IMR-90 (cell line): ENCODE data around the gene SYNPR. TPM values are rescaled to one million over a fixed set of nuclear protein-coding genes. Genes with fewer than 3 reads are reported as not detected.

Experiments used
- ATAC-seq: fragments of 200-7000 bp; cut with Tn5 transposase; 2 replicates; pipeline ENCODE4 v1.9.1; 2020; ENCODE audit warnings: low read depth, mild to moderate bottlenecking, moderate library complexity
- BruUV-seq: library from RNA; stranded (reverse); fragments of 400-500 nt; replicated peaks from 2 replicates; lab custom pipeline; 2021; lab: Mats Ljungman, UMichigan
- CTCF ChIA-PET: fragments of 300-600 bp; formaldehyde crosslinking; extraction: SDS; loops from one replicate; lab custom pipeline; 2021; ENCODE audit warnings: antibody characterized with exemption; lab: Yijun Ruan, JAX
- POLR2A ChIA-PET: fragments of 300-600 bp; sonication (Branson Sonifier 250); formaldehyde crosslinking; loops from one replicate; lab custom pipeline; 2022; ENCODE audit warnings: antibody characterized with exemption; ENCODE audit not compliant: unreplicated experiment; lab: Charles Lee
- DNase-seq: peaks from one replicate; pipeline ENCODE4 v3.0.0; 2013
- H2AFZ ChIP-seq: replicated peaks from 2 replicates; pipeline ENCODE3; 2013; ENCODE audit warnings: low read length, mild to moderate bottlenecking; ENCODE audit not compliant: poor library complexity
- H2AK5ac ChIP-seq: 2 replicates; pipeline ENCODE4 v1.6.1; 2013; ENCODE audit warnings: low read depth, low read length, inconsistent platforms
- H2AK9ac ChIP-seq: replicated peaks from 2 replicates; pipeline ENCODE3; 2013; ENCODE audit warnings: mild to moderate bottlenecking, low read depth, low read length, moderate library complexity; ENCODE audit not compliant: poor library complexity
- H2BK120ac ChIP-seq: 2 replicates; pipeline ENCODE4 v1.6.1; 2013; ENCODE audit warnings: low read depth, low read length, inconsistent platforms
- H2BK15ac ChIP-seq: 3 replicates; pipeline ENCODE4 v1.6.1; 2013; ENCODE audit warnings: low read depth, low read length, inconsistent platforms
- H2BK20ac ChIP-seq: 2 replicates; pipeline ENCODE4 v1.6.1; 2013; ENCODE audit warnings: low read depth, mild to moderate bottlenecking, inconsistent platforms, low read length, moderate library complexity
- H2BK5ac ChIP-seq: 2 replicates; pipeline ENCODE4 v1.6.1; 2013; ENCODE audit warnings: mild to moderate bottlenecking, low read depth, low read length, inconsistent platforms; ENCODE audit not compliant: poor library complexity, severe bottlenecking
- H3K14ac ChIP-seq: replicated peaks from 2 replicates; pipeline ENCODE4 v1.6.1; 2013; ENCODE audit warnings: low read depth, low read length, inconsistent platforms
- H3K18ac ChIP-seq: 2 replicates; pipeline ENCODE4 v1.6.1; 2013; ENCODE audit warnings: low read depth, low read length, control low read depth
- H3K23ac ChIP-seq: 2 replicates; pipeline ENCODE4 v1.6.1; 2013; ENCODE audit warnings: low read depth, low read length, inconsistent platforms
- H3K27ac ChIP-seq: 2 replicates; pipeline ENCODE4 v1.5.1; 2013; ENCODE audit warnings: mild to moderate bottlenecking, control low read depth, low read length; ENCODE audit not compliant: insufficient read depth
- H3K27me3 ChIP-seq: 2 replicates; pipeline ENCODE4 v1.6.1; 2013; ENCODE audit warnings: low read length; ENCODE audit not compliant: control insufficient read depth, insufficient read depth
- H3K36me3 ChIP-seq: 2 replicates; pipeline ENCODE4 v1.6.1; 2013; ENCODE audit warnings: low read length, mixed read lengths; ENCODE audit not compliant: control insufficient read depth, insufficient read depth
- H3K4ac ChIP-seq: 2 replicates; pipeline ENCODE4 v1.6.1; 2013; ENCODE audit warnings: low read depth, low read length, inconsistent platforms
- H3K4me1 ChIP-seq: 2 replicates; pipeline ENCODE4 v1.6.1; 2013; ENCODE audit warnings: low read length, mixed read lengths; ENCODE audit not compliant: control insufficient read depth, insufficient read depth
- H3K4me2 ChIP-seq: 2 replicates; pipeline ENCODE4 v1.6.1; 2013; ENCODE audit warnings: low read depth, mild to moderate bottlenecking, control low read depth, low read length, moderate library complexity
- H3K4me3 ChIP-seq: 2 replicates; pipeline ENCODE4 v1.5.1; 2013; ENCODE audit warnings: low read depth, mild to moderate bottlenecking, control low read depth, low read length, moderate library complexity; ENCODE audit not compliant: insufficient read depth
- H3K56ac ChIP-seq: 2 replicates; pipeline ENCODE4 v1.6.1; 2013; ENCODE audit warnings: low read length, inconsistent platforms; ENCODE audit not compliant: insufficient read depth; ENCODE audit errors: extremely low read depth
- H3K79me1 ChIP-seq, 2 experiments: 2 replicates each; pipeline ENCODE4 v1.6.1; 2013; ENCODE audit warnings: low read length in 2 of 2, inconsistent platforms in 1 of 2, low read depth in 1 of 2
- H3K9ac ChIP-seq: 2 replicates; pipeline ENCODE4 v1.6.1; 2013; ENCODE audit warnings: low read depth, low read length, control low read depth
- H3K9me1 ChIP-seq: 2 replicates; pipeline ENCODE4 v1.6.1; 2013; ENCODE audit warnings: low read length, inconsistent platforms; ENCODE audit not compliant: insufficient read depth
- H3K9me3 ChIP-seq: 2 replicates; pipeline ENCODE4 v1.6.1; 2013; ENCODE audit warnings: low read length; ENCODE audit not compliant: control insufficient read depth, insufficient read depth
- H4K20me1 ChIP-seq: 2 replicates; pipeline ENCODE4 v1.6.1; 2013; ENCODE audit warnings: low read length, inconsistent platforms; ENCODE audit not compliant: insufficient read depth
- H4K5ac ChIP-seq: 2 replicates; pipeline ENCODE4 v1.6.1; 2013; ENCODE audit warnings: mild to moderate bottlenecking, low read depth, low read length, control low read depth
- H4K8ac ChIP-seq, 2 experiments: 2 replicates each; pipeline ENCODE4 v1.6.1; 2013; ENCODE audit warnings: low read depth in 2 of 2, low read length in 2 of 2, control low read depth in 1 of 2, inconsistent platforms in 1 of 2
- H4K91ac ChIP-seq: 2 replicates; pipeline ENCODE4 v1.6.1; 2013; ENCODE audit warnings: low read depth, low read length, inconsistent platforms; ENCODE audit not compliant: insufficient read depth
- BHLHE40 ChIP-seq: fragments of 150-350 bp; IDR thresholded peaks from 2 replicates; pipeline ENCODE4 v1.6.1; 2016; ENCODE audit warnings: mild to moderate bottlenecking, low read depth, low read length
- CTCF ChIP-seq: conservative IDR thresholded peaks from 2 replicates; pipeline ENCODE4 v1.5.1; 2012; ENCODE audit warnings: mild to moderate bottlenecking, low read depth, low read length, improper control_type of control experiment
- MAFK ChIP-seq: IDR thresholded peaks from 2 replicates; pipeline ENCODE4 v1.6.1; 2012; ENCODE audit warnings: low read depth, low read length, improper control_type of control experiment
- MAZ ChIP-seq: IDR thresholded peaks from 2 replicates; pipeline ENCODE4 v1.6.1; 2012; ENCODE audit warnings: low read depth, mild to moderate bottlenecking, low read length, improper control_type of control experiment, moderate library complexity, borderline replicate concordance
- WGBS, 2 experiments: methylation state at CpG; one replicate each; pipeline versions ENCODE4 v1.1.5 to v1.1.7; 2013; ENCODE audit warnings: missing lambda C conversion rate in 2 of 2; ENCODE audit not compliant: insufficient read length in 1 of 2; ENCODE audit errors: extremely low coverage in 2 of 2; 5-methylcytosine and 5-hydroxymethylcytosine counted together
- dilution Hi-C: fragments of 300-500 bp; cut with HindIII; formaldehyde crosslinking; loops from one replicate; pipeline ENCODE4 v1.14.3; 2018; ENCODE audit warnings: low sequenced_read_pairs; ENCODE audit not compliant: unreplicated experiment
- in situ Hi-C: fragments of 300-500 bp; cut with MboI; formaldehyde crosslinking; loops from 3 replicates; pipeline ENCODE4 v1.14.3; 2019; ENCODE audit warnings: low sequenced_read_pairs, inconsistent platforms, mixed read lengths
- intact Hi-C: fragments of 100-400 bp; cut with micrococcal nuclease; formaldehyde crosslinking; loops from 2 replicates; pipeline ENCODE4 v1.10.0; 2022
- polyA plus RNA-seq, 3 experiments: library from polyadenylated mRNA; depleted of rRNA; stranded (reverse); fragments of >200 nt; gene quantifications; 2 replicates each; pipeline ENCODE4 v1.2.3, GENCODE V29; 2012; ENCODE audit warnings: low replicate concordance in 1 of 3
- total RNA-seq: library from RNA; depleted of rRNA; stranded (reverse); fragments of >200 nt; gene quantifications from 2 replicates; pipeline ENCODE4 v1.2.3, GENCODE V29; 2012

SYNPR gene
- total and polyA plus RNA-seq, 2 of the 4 experiments (the other 2 are of a cell fraction) = not detected

GRCh38 chr3:63481627-63482026 is 203.5 kb downstream of the SYNPR start:
- Histone ChIP-seq H3K4me2 (no peak overlapping the region), H3K4me3 (no peak overlapping the region), H3K9me3 (no peaks in the 10 kb centered on the region), H3K27me3 (no peaks in the 10 kb centered on the region), H2BK15ac (no peak overlapping the region), H3K14ac (no peak overlapping the region), H2AK5ac (no peak overlapping the region), H2BK5ac (no peak overlapping the region), H4K5ac (no peak overlapping the region), H3K27ac (no peak overlapping the region), H3K23ac (no peak overlapping the region), H2BK20ac (no peak overlapping the region), H2BK120ac (no peak overlapping the region), H4K91ac (no peak overlapping the region), H3K9me1 (no peaks in the 10 kb centered on the region), H3K18ac (no peak overlapping the region), H4K20me1 (no peaks in the 10 kb centered on the region), H2AK9ac (no peak overlapping the region), H2AFZ (no peak overlapping the region), H3K79me1 (no peaks in the 10 kb centered on the region), H4K8ac (no peak overlapping the region), H3K36me3 (no peaks in the 10 kb centered on the region), H3K56ac (no peak overlapping the region), H3K9ac (no peak overlapping the region), H3K4ac (no peak overlapping the region), H3K4me1 (no peaks in the 10 kb centered on the region)
- 76% methylated on average over 3 of the region's 6 CpGs; no CpG with 5 or more reads in 1 of the 2 experiments for WGBS, 2 experiments
- no TSS peak for BruUV-seq
- CTCF ChIA-PET = interaction anchor here (0.6 kb wide), 1 partner anchor 142 kb away, joined by 3 read pairs; no protein-coding TSS in a partner anchor
- dilution Hi-C loops = no loop called here
- intact Hi-C loops = no loop called here
- no peak for TF ChIP-seq MAFK
- TF ChIP-seq MAZ = no peak
- no peak for TF ChIP-seq BHLHE40
- TF ChIP-seq CTCF = no peak
- DNase-seq (no peak), ATAC-seq (no peak)
- POLR2A ChIA-PET = no interaction called here
- in situ Hi-C loops = no loop called here
